IMR-90 (cell line): ENCODE data around the gene TDRD3. TPM values are rescaled to one million over a fixed set of nuclear protein-coding genes. Genes with fewer than 3 reads are reported as not detected.

Source experiments
- ATAC-seq: fragments of 200-7000 bp; cut with Tn5 transposase; 2 replicates; pipeline ENCODE4 v1.9.1; 2020; ENCODE audit warnings: low read depth, mild to moderate bottlenecking, moderate library complexity
- BruUV-seq: library from RNA; stranded (reverse); fragments of 400-500 nt; replicated peaks from 2 replicates; lab custom pipeline; 2021; lab: Mats Ljungman, UMichigan
- CTCF ChIA-PET: fragments of 300-600 bp; formaldehyde crosslinking; extraction: SDS; loops from one replicate; lab custom pipeline; 2021; ENCODE audit warnings: antibody characterized with exemption; lab: Yijun Ruan, JAX
- POLR2A ChIA-PET: fragments of 300-600 bp; sonication (Branson Sonifier 250); formaldehyde crosslinking; loops from one replicate; lab custom pipeline; 2022; ENCODE audit warnings: antibody characterized with exemption; ENCODE audit not compliant: unreplicated experiment; lab: Charles Lee
- DNase-seq: peaks from one replicate; pipeline ENCODE4 v3.0.0; 2013
- H2AFZ ChIP-seq: replicated peaks from 2 replicates; pipeline ENCODE3; 2013; ENCODE audit warnings: low read length, mild to moderate bottlenecking; ENCODE audit not compliant: poor library complexity
- H2AK5ac ChIP-seq: 2 replicates; pipeline ENCODE4 v1.6.1; 2013; ENCODE audit warnings: low read depth, low read length, inconsistent platforms
- H2AK9ac ChIP-seq: replicated peaks from 2 replicates; pipeline ENCODE3; 2013; ENCODE audit warnings: mild to moderate bottlenecking, low read depth, low read length, moderate library complexity; ENCODE audit not compliant: poor library complexity
- H2BK120ac ChIP-seq: 2 replicates; pipeline ENCODE4 v1.6.1; 2013; ENCODE audit warnings: low read depth, low read length, inconsistent platforms
- H2BK15ac ChIP-seq: 3 replicates; pipeline ENCODE4 v1.6.1; 2013; ENCODE audit warnings: low read depth, low read length, inconsistent platforms
- H2BK20ac ChIP-seq: 2 replicates; pipeline ENCODE4 v1.6.1; 2013; ENCODE audit warnings: low read depth, mild to moderate bottlenecking, inconsistent platforms, low read length, moderate library complexity
- H2BK5ac ChIP-seq: 2 replicates; pipeline ENCODE4 v1.6.1; 2013; ENCODE audit warnings: mild to moderate bottlenecking, low read depth, low read length, inconsistent platforms; ENCODE audit not compliant: poor library complexity, severe bottlenecking
- H3K14ac ChIP-seq: replicated peaks from 2 replicates; pipeline ENCODE4 v1.6.1; 2013; ENCODE audit warnings: low read depth, low read length, inconsistent platforms
- H3K18ac ChIP-seq: 2 replicates; pipeline ENCODE4 v1.6.1; 2013; ENCODE audit warnings: low read depth, low read length, control low read depth
- H3K23ac ChIP-seq: 2 replicates; pipeline ENCODE4 v1.6.1; 2013; ENCODE audit warnings: low read depth, low read length, inconsistent platforms
- H3K27ac ChIP-seq: 2 replicates; pipeline ENCODE4 v1.5.1; 2013; ENCODE audit warnings: mild to moderate bottlenecking, control low read depth, low read length; ENCODE audit not compliant: insufficient read depth
- H3K27me3 ChIP-seq: 2 replicates; pipeline ENCODE4 v1.6.1; 2013; ENCODE audit warnings: low read length; ENCODE audit not compliant: control insufficient read depth, insufficient read depth
- H3K36me3 ChIP-seq: 2 replicates; pipeline ENCODE4 v1.6.1; 2013; ENCODE audit warnings: low read length, mixed read lengths; ENCODE audit not compliant: control insufficient read depth, insufficient read depth
- H3K4ac ChIP-seq: 2 replicates; pipeline ENCODE4 v1.6.1; 2013; ENCODE audit warnings: low read depth, low read length, inconsistent platforms
- H3K4me1 ChIP-seq: 2 replicates; pipeline ENCODE4 v1.6.1; 2013; ENCODE audit warnings: low read length, mixed read lengths; ENCODE audit not compliant: control insufficient read depth, insufficient read depth
- H3K4me2 ChIP-seq: 2 replicates; pipeline ENCODE4 v1.6.1; 2013; ENCODE audit warnings: low read depth, mild to moderate bottlenecking, control low read depth, low read length, moderate library complexity
- H3K4me3 ChIP-seq: 2 replicates; pipeline ENCODE4 v1.5.1; 2013; ENCODE audit warnings: low read depth, mild to moderate bottlenecking, control low read depth, low read length, moderate library complexity; ENCODE audit not compliant: insufficient read depth
- H3K56ac ChIP-seq: 2 replicates; pipeline ENCODE4 v1.6.1; 2013; ENCODE audit warnings: low read length, inconsistent platforms; ENCODE audit not compliant: insufficient read depth; ENCODE audit errors: extremely low read depth
- H3K79me1 ChIP-seq, 2 experiments: 2 replicates each; pipeline ENCODE4 v1.6.1; 2013; ENCODE audit warnings: low read length in 2 of 2, inconsistent platforms in 1 of 2, low read depth in 1 of 2
- H3K9ac ChIP-seq: 2 replicates; pipeline ENCODE4 v1.6.1; 2013; ENCODE audit warnings: low read depth, low read length, control low read depth
- H3K9me1 ChIP-seq: 2 replicates; pipeline ENCODE4 v1.6.1; 2013; ENCODE audit warnings: low read length, inconsistent platforms; ENCODE audit not compliant: insufficient read depth
- H3K9me3 ChIP-seq: 2 replicates; pipeline ENCODE4 v1.6.1; 2013; ENCODE audit warnings: low read length; ENCODE audit not compliant: control insufficient read depth, insufficient read depth
- H4K20me1 ChIP-seq: 2 replicates; pipeline ENCODE4 v1.6.1; 2013; ENCODE audit warnings: low read length, inconsistent platforms; ENCODE audit not compliant: insufficient read depth
- H4K5ac ChIP-seq: 2 replicates; pipeline ENCODE4 v1.6.1; 2013; ENCODE audit warnings: mild to moderate bottlenecking, low read depth, low read length, control low read depth
- H4K8ac ChIP-seq, 2 experiments: 2 replicates each; pipeline ENCODE4 v1.6.1; 2013; ENCODE audit warnings: low read depth in 2 of 2, low read length in 2 of 2, control low read depth in 1 of 2, inconsistent platforms in 1 of 2
- H4K91ac ChIP-seq: 2 replicates; pipeline ENCODE4 v1.6.1; 2013; ENCODE audit warnings: low read depth, low read length, inconsistent platforms; ENCODE audit not compliant: insufficient read depth
- BHLHE40 ChIP-seq: fragments of 150-350 bp; IDR thresholded peaks from 2 replicates; pipeline ENCODE4 v1.6.1; 2016; ENCODE audit warnings: mild to moderate bottlenecking, low read depth, low read length
- CEBPB ChIP-seq: IDR thresholded peaks from 2 replicates; pipeline ENCODE4 v1.6.1; 2012; ENCODE audit warnings: low read depth, low read length, improper control_type of control experiment
- FOS ChIP-seq: fragments of 150-350 bp; IDR thresholded peaks from 2 replicates; pipeline ENCODE4 v1.6.1; 2016; ENCODE audit warnings: low read depth, low read length
- MAFK ChIP-seq: IDR thresholded peaks from 2 replicates; pipeline ENCODE4 v1.6.1; 2012; ENCODE audit warnings: low read depth, low read length, improper control_type of control experiment
- MAZ ChIP-seq: IDR thresholded peaks from 2 replicates; pipeline ENCODE4 v1.6.1; 2012; ENCODE audit warnings: low read depth, mild to moderate bottlenecking, low read length, improper control_type of control experiment, moderate library complexity, borderline replicate concordance
- MXI1 ChIP-seq: IDR thresholded peaks from 2 replicates; pipeline ENCODE4 v1.6.1; 2012; ENCODE audit warnings: low read depth, mild to moderate bottlenecking, low read length, moderate library complexity, borderline replicate concordance
- NFE2L2 ChIP-seq: fragments of 150-350 bp; IDR thresholded peaks from 2 replicates; pipeline ENCODE4 v1.6.1; 2016; ENCODE audit warnings: low read depth, mild to moderate bottlenecking, low read length
- POLR2A ChIP-seq: IDR thresholded peaks from 2 replicates; pipeline ENCODE4 v1.6.1; 2012; ENCODE audit warnings: mild to moderate bottlenecking, low read depth, low read length
- RAD21 ChIP-seq: IDR thresholded peaks from 2 replicates; pipeline ENCODE4 v1.6.1; 2012; ENCODE audit warnings: low read length, improper control_type of control experiment
- RCOR1 ChIP-seq: IDR thresholded peaks from 2 replicates; pipeline ENCODE4 v1.6.1; 2012; ENCODE audit warnings: mild to moderate bottlenecking, low read length, improper control_type of control experiment; ENCODE audit not compliant: insufficient replicate concordance
- RFX5 ChIP-seq: IDR thresholded peaks from 2 replicates; pipeline ENCODE4 v1.8.0; 2012; ENCODE audit warnings: low read depth, mild to moderate bottlenecking, low read length, moderate library complexity
- SMC3 ChIP-seq: fragments of 150-350 bp; IDR thresholded peaks from 2 replicates; pipeline ENCODE4 v1.6.1; 2016; ENCODE audit warnings: low read depth, mild to moderate bottlenecking, antibody characterized with exemption, low read length, moderate library complexity
- WGBS, 2 experiments: methylation state at CpG; one replicate each; pipeline versions ENCODE4 v1.1.5 to v1.1.7; 2013; ENCODE audit warnings: missing lambda C conversion rate in 2 of 2; ENCODE audit not compliant: insufficient read length in 1 of 2; ENCODE audit errors: extremely low coverage in 2 of 2; 5-methylcytosine and 5-hydroxymethylcytosine counted together
- dilution Hi-C: fragments of 300-500 bp; cut with HindIII; formaldehyde crosslinking; loops from one replicate; pipeline ENCODE4 v1.14.3; 2018; ENCODE audit warnings: low sequenced_read_pairs; ENCODE audit not compliant: unreplicated experiment
- in situ Hi-C: fragments of 300-500 bp; cut with MboI; formaldehyde crosslinking; loops from 3 replicates; pipeline ENCODE4 v1.14.3; 2019; ENCODE audit warnings: low sequenced_read_pairs, inconsistent platforms, mixed read lengths
- intact Hi-C: fragments of 100-400 bp; cut with micrococcal nuclease; formaldehyde crosslinking; loops from 2 replicates; pipeline ENCODE4 v1.10.0; 2022
- polyA plus RNA-seq, 3 experiments: library from polyadenylated mRNA; depleted of rRNA; stranded (reverse); fragments of >200 nt; gene quantifications; 2 replicates each; pipeline ENCODE4 v1.2.3, GENCODE V29; 2012; ENCODE audit warnings: low replicate concordance in 1 of 3
- total RNA-seq: library from RNA; depleted of rRNA; stranded (reverse); fragments of >200 nt; gene quantifications from 2 replicates; pipeline ENCODE4 v1.2.3, GENCODE V29; 2012
- TF ChIP-seq, protein P1 (sequence below): fragments of 150-350 bp; IDR thresholded peaks from 2 replicates; pipeline ENCODE4 v1.6.1; 2016; ENCODE audit warnings: low read depth, mild to moderate bottlenecking, low read length, moderate library complexity, borderline replicate concordance
- TF ChIP-seq, protein P2 (sequence below): conservative IDR thresholded peaks from 2 replicates; pipeline ENCODE4 v1.5.1; 2012; ENCODE audit warnings: mild to moderate bottlenecking, low read depth, low read length, improper control_type of control experiment

TDRD3 gene
- total and polyA plus RNA-seq, 2 of the 4 experiments (the other 2 are of a cell fraction) = 3.9 to 12.0 TPM

DNA sequence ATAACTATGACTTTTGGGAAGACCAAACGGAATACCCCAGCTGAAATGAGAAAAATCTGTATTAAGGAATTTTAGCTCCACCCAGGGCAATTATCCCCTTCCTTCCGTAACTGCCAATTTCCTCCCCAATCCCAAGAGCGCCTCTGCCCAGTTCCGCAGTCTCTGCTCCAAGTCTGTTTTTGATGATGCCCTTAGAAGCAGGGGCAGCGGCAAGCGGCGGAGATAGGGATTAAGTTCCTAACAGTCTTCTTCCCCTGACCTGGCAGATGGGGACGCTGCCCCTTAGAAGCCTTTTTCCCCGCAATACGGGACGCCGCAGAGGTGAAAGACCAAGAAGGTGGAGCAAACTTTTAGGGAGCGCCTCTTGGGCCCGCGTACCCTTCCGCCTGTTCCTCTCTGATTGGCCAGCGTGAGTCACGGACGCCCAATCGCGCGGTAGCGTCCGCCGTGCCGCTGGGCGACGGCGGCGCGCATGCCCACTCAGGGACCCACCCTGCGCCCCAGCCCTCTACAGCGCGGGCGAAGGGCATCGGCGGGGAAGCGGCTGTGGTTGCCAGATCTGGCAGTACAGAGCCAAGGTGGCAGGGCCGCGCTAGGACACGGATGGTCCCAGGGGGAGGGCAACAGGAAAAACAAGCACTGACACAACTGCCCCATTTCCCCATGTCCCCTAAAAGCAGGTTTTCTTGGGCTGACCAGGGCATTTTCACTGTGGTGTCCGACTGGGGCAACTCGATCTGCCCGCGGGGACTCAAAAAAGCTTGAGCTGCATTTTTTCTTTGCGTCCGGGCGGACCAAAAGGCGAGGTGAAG is 843 bp upstream of the TDRD3 start:
- BruUV-seq = no TSS peak
- Histone ChIP-seq H2BK120ac (peak overlapping the region; percentile 71), H3K36me3 (no peaks in the 10 kb centered on the region), H3K9ac (peak overlapping the region; percentile 84), H3K79me1 (peaks cover 11 to 15% of the 10 kb centered on the region in 2 experiments), H3K9me3 (no peaks in the 10 kb centered on the region), H3K4me2 (peak overlapping the region; percentile 89), H2AK9ac (peak overlapping the region; percentile 94), H3K27me3 (no peaks in the 10 kb centered on the region), H3K4me3 (peak overlapping the region; percentile 81), H2AK5ac (peak overlapping the region; percentile 88), H4K8ac (peak overlapping the region; percentile 79 to 92), H2AFZ (peak overlapping the region; percentile 95), H3K4me1 (peaks cover 5% of the 10 kb centered on the region; the same call in 1 of the 2 replicates), H3K56ac (peak overlapping the region; percentile 92), H4K5ac (peak overlapping the region; percentile 90), H3K18ac (peak overlapping the region; percentile 72), H4K91ac (peak overlapping the region; percentile 93), H2BK15ac (no peak overlapping the region), H3K9me1 (no peaks in the 10 kb centered on the region), H2BK20ac (no peak overlapping the region; the same call in 1 of the 2 replicates), H3K4ac (peak overlapping the region; percentile 91), H4K20me1 (no peaks in the 10 kb centered on the region), H3K27ac (peak overlapping the region; percentile 87), H2BK5ac (peak overlapping the region; percentile 81), H3K23ac (peak overlapping the region; percentile 87), H3K14ac (peak overlapping the region; percentile 94)
- peak; percentile 87 for DNase-seq
- ChIA-PET CTCF (interaction anchor here (1.0 kb wide), 1 partner anchor 35 kb away, joined by 7 read pairs; no protein-coding TSS in a partner anchor), POLR2A (interaction anchor here (0.6 to 0.7 kb wide), 2 partner anchors 65 to 550 kb away, joined by 4 to 12 read pairs; no protein-coding TSS in a partner anchor)
- intact Hi-C loops (loop anchor here (2.0 to 10.0 kb wide), 5 partner anchors 36 to 623 kb away; no protein-coding TSS in a partner anchor), dilution Hi-C loops (no loop called here), in situ Hi-C loops (no loop called here)
- WGBS, 2 experiments = 0% methylated on average over 20 of the region's 49 CpGs; no CpG with 5 or more reads in 1 of the 2 experiments
- peak; percentile 90 for ATAC-seq
- TF ChIP-seq BHLHE40 (no peak), FOS (0 out of 2 replicates have a peak, but pooled peaks have one; percentile 29), RCOR1 (no peak), NFE2L2 (no peak), RFX5 (no peak), SMC3 (no peak), RAD21 (no peak), MAFK (no peak), CEBPB (no peak), MAZ (peak; percentile 18; the same call in 1 of the 2 replicates), POLR2A (no peak), MXI1 (no peak)
- TF ChIP-seq, protein P1, sequence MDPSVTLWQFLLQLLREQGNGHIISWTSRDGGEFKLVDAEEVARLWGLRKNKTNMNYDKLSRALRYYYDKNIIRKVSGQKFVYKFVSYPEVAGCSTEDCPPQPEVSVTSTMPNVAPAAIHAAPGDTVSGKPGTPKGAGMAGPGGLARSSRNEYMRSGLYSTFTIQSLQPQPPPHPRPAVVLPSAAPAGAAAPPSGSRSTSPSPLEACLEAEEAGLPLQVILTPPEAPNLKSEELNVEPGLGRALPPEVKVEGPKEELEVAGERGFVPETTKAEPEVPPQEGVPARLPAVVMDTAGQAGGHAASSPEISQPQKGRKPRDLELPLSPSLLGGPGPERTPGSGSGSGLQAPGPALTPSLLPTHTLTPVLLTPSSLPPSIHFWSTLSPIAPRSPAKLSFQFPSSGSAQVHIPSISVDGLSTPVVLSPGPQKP = no peak
- TF ChIP-seq, protein P2, sequence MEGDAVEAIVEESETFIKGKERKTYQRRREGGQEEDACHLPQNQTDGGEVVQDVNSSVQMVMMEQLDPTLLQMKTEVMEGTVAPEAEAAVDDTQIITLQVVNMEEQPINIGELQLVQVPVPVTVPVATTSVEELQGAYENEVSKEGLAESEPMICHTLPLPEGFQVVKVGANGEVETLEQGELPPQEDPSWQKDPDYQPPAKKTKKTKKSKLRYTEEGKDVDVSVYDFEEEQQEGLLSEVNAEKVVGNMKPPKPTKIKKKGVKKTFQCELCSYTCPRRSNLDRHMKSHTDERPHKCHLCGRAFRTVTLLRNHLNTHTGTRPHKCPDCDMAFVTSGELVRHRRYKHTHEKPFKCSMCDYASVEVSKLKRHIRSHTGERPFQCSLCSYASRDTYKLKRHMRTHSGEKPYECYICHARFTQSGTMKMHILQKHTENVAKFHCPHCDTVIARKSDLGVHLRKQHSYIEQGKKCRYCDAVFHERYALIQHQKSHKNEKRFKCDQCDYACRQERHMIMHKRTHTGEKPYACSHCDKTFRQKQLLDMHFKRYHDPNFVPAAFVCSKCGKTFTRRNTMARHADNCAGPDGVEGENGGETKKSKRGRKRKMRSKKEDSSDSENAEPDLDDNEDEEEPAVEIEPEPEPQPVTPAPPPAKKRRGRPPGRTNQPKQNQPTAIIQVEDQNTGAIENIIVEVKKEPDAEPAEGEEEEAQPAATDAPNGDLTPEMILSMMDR = no peak
